Liver (tissue), 9 donors: Measurements from ENCODE around the gene DHRS1. TPM values are rescaled to one million over a fixed set of nuclear protein-coding genes. Genes with fewer than 3 reads are reported as not detected.

Experiments used
- DNase-seq: peaks from one replicate; pipeline ENCODE4 v3.0.0-alpha.2; 2017; ENCODE audit warnings: low spot score
- H3K27ac ChIP-seq, 2 donors: one replicate each; pipeline ENCODE4 v1.7.0; 2013; ENCODE audit warnings: inconsistent platforms in 2 of 2, low read length in 2 of 2, control low read depth in 1 of 2, low read depth in 1 of 2, mild to moderate bottlenecking in 1 of 2
- H3K27me3 ChIP-seq, 4 donors: one replicate each; pipeline versions ENCODE4 v1.6.1 to v1.7.0; 2013; ENCODE audit warnings: low read length in 3 of 4, inconsistent platforms in 1 of 4, mild to moderate bottlenecking in 1 of 4, moderate library complexity in 1 of 4; ENCODE audit not compliant: control insufficient read depth in 4 of 4, insufficient read depth in 4 of 4
- H3K36me3 ChIP-seq, 4 donors: one replicate each; pipeline versions ENCODE4 v1.6.1 to v1.7.0; 2013; ENCODE audit warnings: low read length in 3 of 4, mild to moderate bottlenecking in 3 of 4, low read depth in 1 of 4, moderate library complexity in 1 of 4; ENCODE audit not compliant: control insufficient read depth in 4 of 4, insufficient read depth in 3 of 4
- H3K4me1 ChIP-seq, 4 donors: one replicate each; pipeline versions ENCODE4 v1.6.1 to v1.7.0; 2013; ENCODE audit warnings: low read length in 3 of 4, mild to moderate bottlenecking in 3 of 4, moderate library complexity in 1 of 4; ENCODE audit not compliant: control insufficient read depth in 4 of 4, insufficient read depth in 4 of 4
- H3K4me3 ChIP-seq, 3 donors: one replicate each; pipeline versions ENCODE4 v1.6.1 to v1.7.0; 2013; ENCODE audit warnings: low read length in 3 of 3, control low read depth in 1 of 3, low read depth in 1 of 3, mild to moderate bottlenecking in 1 of 3
- H3K9ac ChIP-seq, 2 donors: one replicate each; pipeline ENCODE4 v1.7.0; 2013; ENCODE audit warnings: low read length in 2 of 2, mild to moderate bottlenecking in 2 of 2, moderate library complexity in 2 of 2, control low read depth in 1 of 2, low read depth in 1 of 2
- H3K9me3 ChIP-seq, 4 donors: one replicate each; pipeline versions ENCODE4 v1.6.1 to v1.7.0; 2013; ENCODE audit warnings: low read length in 3 of 4; ENCODE audit not compliant: control insufficient read depth in 4 of 4
- ATF3 ChIP-seq: IDR thresholded peaks from 2 replicates; pipeline ENCODE4 v1.6.1; 2016; ENCODE audit warnings: antibody characterized with exemption
- EGR1 ChIP-seq, 2 donors: IDR thresholded peaks; 2 replicates each; pipeline ENCODE4 v1.6.1; 2016 to 2018; ENCODE audit warnings: antibody characterized with exemption in 2 of 2, low read depth in 2 of 2
- FOXA1 ChIP-seq: IDR thresholded peaks from 2 replicates; pipeline ENCODE4 v1.6.1; 2016; ENCODE audit warnings: antibody characterized with exemption
- FOXA2 ChIP-seq: IDR thresholded peaks from 2 replicates; pipeline ENCODE4 v1.6.1; 2016; ENCODE audit warnings: antibody characterized with exemption
- GABPA ChIP-seq, 2 donors: IDR thresholded peaks in 1 of 2; conservative IDR thresholded peaks in 1 of 2; 2 replicates each; pipeline ENCODE4 v1.6.1; 2016; ENCODE audit warnings: antibody characterized with exemption in 2 of 2, mild to moderate bottlenecking in 1 of 2, moderate library complexity in 1 of 2
- HNF4A ChIP-seq, 2 donors: conservative IDR thresholded peaks; 2 replicates each; pipeline ENCODE4 v1.6.1; 2016; ENCODE audit warnings: antibody characterized with exemption in 2 of 2, mild to moderate bottlenecking in 2 of 2
- HNF4G ChIP-seq: IDR thresholded peaks from 2 replicates; pipeline ENCODE4 v1.6.1; 2016; ENCODE audit warnings: antibody characterized with exemption
- JUND ChIP-seq, 2 donors: IDR thresholded peaks; 2 replicates each; pipeline ENCODE4 v1.6.1; 2016; ENCODE audit warnings: antibody characterized with exemption in 2 of 2
- NR2F2 ChIP-seq: IDR thresholded peaks from 2 replicates; pipeline ENCODE4 v1.6.1; 2016; ENCODE audit warnings: antibody characterized with exemption
- RAD21 ChIP-seq, 2 donors: IDR thresholded peaks; 2 replicates each; pipeline ENCODE4 v1.6.1; 2016; ENCODE audit warnings: antibody characterized with exemption in 2 of 2, mild to moderate bottlenecking in 2 of 2
- RXRA ChIP-seq, 2 donors: IDR thresholded peaks; 2 replicates each; pipeline ENCODE4 v1.6.1; 2017 to 2018; ENCODE audit warnings: antibody characterized with exemption in 2 of 2, mild to moderate bottlenecking in 1 of 2
- SP1 ChIP-seq: IDR thresholded peaks from 2 replicates; pipeline ENCODE4 v1.6.1; 2018; ENCODE audit warnings: antibody characterized with exemption, mild to moderate bottlenecking
- TAF1 ChIP-seq: conservative IDR thresholded peaks from 2 replicates; pipeline ENCODE4 v1.6.1; 2016; ENCODE audit warnings: antibody characterized with exemption, mild to moderate bottlenecking
- YY1 ChIP-seq: IDR thresholded peaks from 2 replicates; pipeline ENCODE4 v1.6.1; 2016; ENCODE audit warnings: antibody characterized with exemption, mild to moderate bottlenecking
- ZBTB33 ChIP-seq: IDR thresholded peaks from 2 replicates; pipeline ENCODE4 v1.6.1; 2016; ENCODE audit warnings: antibody characterized with exemption
- WGBS: extraction: QIAGEN DNeasy Blood & Tissue Kit; methylation state at CpG from one replicate; pipeline ENCODE4 v1.1.7; 2013; 5-methylcytosine and 5-hydroxymethylcytosine counted together
- polyA plus RNA-seq, 2 donors: library from polyadenylated mRNA; stranded (reverse) in 1 of 2; unstranded in 1 of 2; fragments of 200-250 nt in 1 of 2; fragments of >200 nt in 1 of 2; fragmentation: Nextera tagmentation in 1 of 2; extraction: Ambion mirVana in 1 of 2; gene quantifications; one replicate each; pipeline versions ENCODE4 v1.2.1 to v1.2.3, GENCODE V29; 2013 to 2015
- total RNA-seq, 2 donors: library from RNA; depleted of rRNA; stranded (reverse); fragments of >200 nt; gene quantifications; one replicate each; pipeline ENCODE4 v1.2.3, GENCODE V29; 2014
- TF ChIP-seq, protein P1 (sequence below): fragments of 150-350 bp; IDR thresholded peaks from 2 replicates; pipeline ENCODE4 v1.5.1; 2017; ENCODE audit warnings: improper control_type of control experiment, low read depth, low read length; ENCODE audit not compliant: missing input control
- TF ChIP-seq, protein P2 (sequence below): IDR thresholded peaks from 2 replicates; pipeline ENCODE4 v1.6.1; 2016; ENCODE audit warnings: antibody characterized with exemption, mild to moderate bottlenecking
- TF ChIP-seq, protein P3 (sequence below): IDR thresholded peaks from 2 replicates; pipeline ENCODE4 v1.6.1; 2016; ENCODE audit warnings: antibody characterized with exemption
- donor health status: healthy.
- donor health status: healthy.
- donor health status: healthy.
- donor health status: healthy.
- donor health status: healthy.

Gene DHRS1
- total and polyA plus RNA-seq, 4 donors: 30.3 to 84.9 (median 50.2) TPM

DNA sequence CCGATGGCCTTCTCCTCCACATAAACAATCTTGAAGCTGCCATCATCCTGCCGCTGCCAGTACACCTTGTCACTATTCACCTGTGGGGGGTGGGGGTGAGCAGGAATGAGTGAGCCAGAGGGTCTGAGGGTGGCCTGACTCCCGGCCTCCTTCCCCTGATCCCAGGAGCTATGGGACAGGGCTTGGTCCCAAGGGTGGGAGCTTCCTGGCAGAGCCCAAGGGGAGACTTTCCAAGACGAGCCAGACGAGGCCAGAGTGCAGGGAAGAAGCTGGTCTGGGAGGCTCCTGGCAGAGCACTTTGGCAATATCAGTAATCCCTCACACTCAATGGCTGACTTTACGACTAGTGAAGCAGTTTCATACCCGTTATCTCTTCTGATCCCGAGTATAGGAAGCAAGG is 44.1 kb downstream of the DHRS1 start:
- Histone ChIP-seq H3K36me3 (peaks cover 0 to 11% (median 1%) of the 10 kb centered on the region in 4 donors), H3K27me3 (no peaks in the 10 kb centered on the region), H3K9ac (no peak overlapping the region), H3K4me3 (no peak overlapping the region), H3K9me3 (no peaks in the 10 kb centered on the region), H3K27ac (no peak overlapping the region), H3K4me1 (no peaks in the 10 kb centered on the region)
- WGBS: 96% methylated on average over 8 of the region's 8 CpGs
- TF ChIP-seq JUND (IDR thresholded peaks at IDR 0.05) (no peak), ZBTB33 (no peak), TAF1 (no peak), NR2F2 (no peak), HNF4A (conservative IDR thresholded peaks at IDR 0.05) (no peak), RXRA (IDR thresholded peaks at IDR 0.05) (no peak), EGR1 (IDR thresholded peaks at IDR 0.05; ENCODE audit: low read depth in 2 of 2) (no peak), ATF3 (no peak), GABPA (IDR thresholded peaks at IDR 0.05 in 1 of 2, conservative IDR thresholded peaks at IDR 0.05 in 1 of 2) (no peak), SP1 (no peak), FOXA2 (no peak)
- no peak for DNase-seq

GRCh38 chr14:24254630-24255392 is 44.8 kb downstream of the DHRS1 start:
- 93% methylated on average over 19 of the region's 19 CpGs for WGBS
- Histone ChIP-seq H3K9ac (no peak overlapping the region), H3K36me3 (peaks cover 0 to 11% (median 1%) of the 10 kb centered on the region in 4 donors), H3K27ac (no peak overlapping the region), H3K9me3 (no peaks in the 10 kb centered on the region), H3K4me1 (no peaks in the 10 kb centered on the region), H3K4me3 (no peak overlapping the region), H3K27me3 (no peaks in the 10 kb centered on the region)
- no peak for DNase-seq
- no peak for TF ChIP-seq GABPA (IDR thresholded peaks at IDR 0.05 in 1 of 2, conservative IDR thresholded peaks at IDR 0.05 in 1 of 2)

- Histone ChIP-seq H3K9ac (no peak overlapping the region), H3K4me3 (no peak overlapping the region), H3K27ac (no peak overlapping the region), H3K36me3 (peaks cover 0 to 11% (median 1%) of the 10 kb centered on the region in 4 donors), H3K27me3 (no peaks in the 10 kb centered on the region), H3K9me3 (no peaks in the 10 kb centered on the region), H3K4me1 (no peaks in the 10 kb centered on the region)
- DNase-seq: no peak
- no peak for TF ChIP-seq RAD21 (IDR thresholded peaks at IDR 0.05)
- TF ChIP-seq TAF1: no peak
- TF ChIP-seq RXRA (IDR thresholded peaks at IDR 0.05): no peak
- no peak for TF ChIP-seq HNF4G
- no peak for TF ChIP-seq YY1
- TF ChIP-seq, protein P1, sequence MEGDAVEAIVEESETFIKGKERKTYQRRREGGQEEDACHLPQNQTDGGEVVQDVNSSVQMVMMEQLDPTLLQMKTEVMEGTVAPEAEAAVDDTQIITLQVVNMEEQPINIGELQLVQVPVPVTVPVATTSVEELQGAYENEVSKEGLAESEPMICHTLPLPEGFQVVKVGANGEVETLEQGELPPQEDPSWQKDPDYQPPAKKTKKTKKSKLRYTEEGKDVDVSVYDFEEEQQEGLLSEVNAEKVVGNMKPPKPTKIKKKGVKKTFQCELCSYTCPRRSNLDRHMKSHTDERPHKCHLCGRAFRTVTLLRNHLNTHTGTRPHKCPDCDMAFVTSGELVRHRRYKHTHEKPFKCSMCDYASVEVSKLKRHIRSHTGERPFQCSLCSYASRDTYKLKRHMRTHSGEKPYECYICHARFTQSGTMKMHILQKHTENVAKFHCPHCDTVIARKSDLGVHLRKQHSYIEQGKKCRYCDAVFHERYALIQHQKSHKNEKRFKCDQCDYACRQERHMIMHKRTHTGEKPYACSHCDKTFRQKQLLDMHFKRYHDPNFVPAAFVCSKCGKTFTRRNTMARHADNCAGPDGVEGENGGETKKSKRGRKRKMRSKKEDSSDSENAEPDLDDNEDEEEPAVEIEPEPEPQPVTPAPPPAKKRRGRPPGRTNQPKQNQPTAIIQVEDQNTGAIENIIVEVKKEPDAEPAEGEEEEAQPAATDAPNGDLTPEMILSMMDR: no peak
- no peak for TF ChIP-seq ATF3
- no peak for TF ChIP-seq FOXA1
- TF ChIP-seq JUND (IDR thresholded peaks at IDR 0.05): no peak
- TF ChIP-seq, protein P2, sequence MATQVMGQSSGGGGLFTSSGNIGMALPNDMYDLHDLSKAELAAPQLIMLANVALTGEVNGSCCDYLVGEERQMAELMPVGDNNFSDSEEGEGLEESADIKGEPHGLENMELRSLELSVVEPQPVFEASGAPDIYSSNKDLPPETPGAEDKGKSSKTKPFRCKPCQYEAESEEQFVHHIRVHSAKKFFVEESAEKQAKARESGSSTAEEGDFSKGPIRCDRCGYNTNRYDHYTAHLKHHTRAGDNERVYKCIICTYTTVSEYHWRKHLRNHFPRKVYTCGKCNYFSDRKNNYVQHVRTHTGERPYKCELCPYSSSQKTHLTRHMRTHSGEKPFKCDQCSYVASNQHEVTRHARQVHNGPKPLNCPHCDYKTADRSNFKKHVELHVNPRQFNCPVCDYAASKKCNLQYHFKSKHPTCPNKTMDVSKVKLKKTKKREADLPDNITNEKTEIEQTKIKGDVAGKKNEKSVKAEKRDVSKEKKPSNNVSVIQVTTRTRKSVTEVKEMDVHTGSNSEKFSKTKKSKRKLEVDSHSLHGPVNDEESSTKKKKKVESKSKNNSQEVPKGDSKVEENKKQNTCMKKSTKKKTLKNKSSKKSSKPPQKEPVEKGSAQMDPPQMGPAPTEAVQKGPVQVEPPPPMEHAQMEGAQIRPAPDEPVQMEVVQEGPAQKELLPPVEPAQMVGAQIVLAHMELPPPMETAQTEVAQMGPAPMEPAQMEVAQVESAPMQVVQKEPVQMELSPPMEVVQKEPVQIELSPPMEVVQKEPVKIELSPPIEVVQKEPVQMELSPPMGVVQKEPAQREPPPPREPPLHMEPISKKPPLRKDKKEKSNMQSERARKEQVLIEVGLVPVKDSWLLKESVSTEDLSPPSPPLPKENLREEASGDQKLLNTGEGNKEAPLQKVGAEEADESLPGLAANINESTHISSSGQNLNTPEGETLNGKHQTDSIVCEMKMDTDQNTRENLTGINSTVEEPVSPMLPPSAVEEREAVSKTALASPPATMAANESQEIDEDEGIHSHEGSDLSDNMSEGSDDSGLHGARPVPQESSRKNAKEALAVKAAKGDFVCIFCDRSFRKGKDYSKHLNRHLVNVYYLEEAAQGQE: no peak
- TF ChIP-seq, protein P3, sequence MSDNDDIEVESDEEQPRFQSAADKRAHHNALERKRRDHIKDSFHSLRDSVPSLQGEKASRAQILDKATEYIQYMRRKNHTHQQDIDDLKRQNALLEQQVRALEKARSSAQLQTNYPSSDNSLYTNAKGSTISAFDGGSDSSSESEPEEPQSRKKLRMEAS: no peak
- TF ChIP-seq EGR1 (IDR thresholded peaks at IDR 0.05; ENCODE audit: low read depth in 2 of 2): no peak
- WGBS: 90% methylated on average over 7 of the region's 7 CpGs
Measured at GRCh38 chr14:24253936-24254335, 45.6 kb downstream of the DHRS1 start.
